Measurements from ENCODE around the gene TM9SF2. TPM values are rescaled to one million over a fixed set of nuclear protein-coding genes. Genes with fewer than 3 reads are reported as not detected.

Gene TM9SF2
- total RNA-seq, 2 experiments from 2014 or later = 51.8 to 53.4 TPM

GRCh38 chr13:99507986-99508385, 6.7 kb downstream of the TM9SF2 start:
- H3K36me3 Mint-ChIP-seq (ENCODE audit: low read depth) = peaks cover 45% of the 10 kb centered on the region
- no peak for DNase-seq
- POLR2A ChIA-PET = no interaction called here

GRCh38 chr13:99509479-99509878, 8.2 kb downstream of the TM9SF2 start:
- POLR2A ChIA-PET = interaction anchor here (0.5 kb wide), 1 partner anchor 82 kb away, joined by 4 read pairs; no protein-coding TSS in a partner anchor
- Mint-ChIP-seq H3K9me3 (ENCODE audit: low read depth) (peaks cover 9% of the 10 kb centered on the region), H3K27me3 (no peaks in the 10 kb centered on the region), H3K27ac (no peak overlapping the region), H3K4me1 (peaks cover 75% of the 10 kb centered on the region), H3K36me3 (ENCODE audit: low read depth) (peaks cover 45% of the 10 kb centered on the region), H3K4me3 (no peak overlapping the region)
- intact Hi-C loops (cut with DNase I, micrococcal nuclease) = loop anchor here in 1 of 2 experiments (10.0 kb wide), 1 partner anchor 335 kb away; no protein-coding TSS in a partner anchor
- DNase-seq (no peak), ATAC-seq (no peak)
- CTCF ChIA-PET = interaction anchor here (1.2 to 1.5 kb wide), 2 partner anchors 8 to 61 kb away, joined by 3 to 4 read pairs; no protein-coding TSS in a partner anchor

More at GRCh38 chr13:99507986-99508385, 6.7 kb downstream of the TM9SF2 start:
- no peak for ATAC-seq
- H3K27me3 Mint-ChIP-seq = no peaks in the 10 kb centered on the region
- CTCF ChIA-PET = interaction anchor here (0.6 to 6.5 kb wide), 7 partner anchors 7 to 399 kb away, joined by 3 to 62 read pairs (median 4); no protein-coding TSS in a partner anchor
- no peak overlapping the region for H3K4me3 Mint-ChIP-seq
- intact Hi-C loops (cut with DNase I, micrococcal nuclease) = loop anchor here in 1 of 2 experiments (10.0 kb wide), 1 partner anchor 333 kb away; no protein-coding TSS in a partner anchor
- H3K27ac Mint-ChIP-seq = no peak overlapping the region
- peaks cover 9% of the 10 kb centered on the region for H3K9me3 Mint-ChIP-seq (ENCODE audit: low read depth)
- peaks cover 78% of the 10 kb centered on the region for H3K4me1 Mint-ChIP-seq

GRCh38 chr13:99514801-99515200, 13.5 kb downstream of the TM9SF2 start:
- POLR2A ChIA-PET = interaction anchor here (0.6 kb wide), 1 partner anchor 10 kb away, joined by 8 read pairs; no protein-coding TSS in a partner anchor
- peaks cover 54% of the 10 kb centered on the region for H3K4me1 Mint-ChIP-seq

GRCh38 chr13:99516153-99516929, 15.1 kb downstream of the TM9SF2 start:
- no peaks in the 10 kb centered on the region for H3K9me3 Mint-ChIP-seq (ENCODE audit: low read depth)
- no peak overlapping the region for H3K27ac Mint-ChIP-seq
- intact Hi-C loops (cut with DNase I, micrococcal nuclease) = no loop called here
- H3K36me3 Mint-ChIP-seq (ENCODE audit: low read depth) = peaks cover 8% of the 10 kb centered on the region
- peaks cover 38% of the 10 kb centered on the region for H3K4me1 Mint-ChIP-seq
- ATAC-seq (no peak), DNase-seq (no peak)
- H3K4me3 Mint-ChIP-seq = no peak overlapping the region
- ChIA-PET POLR2A (no interaction called here), CTCF (interaction anchor here (0.6 to 7.3 kb wide), 4 partner anchors 12 to 1629 kb away, joined by 3 to 62 read pairs (median 5); no protein-coding TSS in a partner anchor)
- no peaks in the 10 kb centered on the region for H3K27me3 Mint-ChIP-seq

More at GRCh38 chr13:99514801-99515200, 13.5 kb downstream of the TM9SF2 start:
- peaks cover 4% of the 10 kb centered on the region for H3K9me3 Mint-ChIP-seq (ENCODE audit: low read depth)
- DNase-seq (no peak), ATAC-seq (no peak)
- H3K4me3 Mint-ChIP-seq = no peak overlapping the region
- peaks cover 19% of the 10 kb centered on the region for H3K36me3 Mint-ChIP-seq (ENCODE audit: low read depth)
- no peak overlapping the region for H3K27ac Mint-ChIP-seq
- H3K27me3 Mint-ChIP-seq = no peaks in the 10 kb centered on the region
- CTCF ChIA-PET = interaction anchor here (0.8 to 7.3 kb wide), 2 partner anchors 10 to 75 kb away, joined by 4 to 62 read pairs; no protein-coding TSS in a partner anchor
- intact Hi-C loops (cut with DNase I, micrococcal nuclease) = no loop called here

- intact Hi-C loops (cut with DNase I, micrococcal nuclease) = no loop called here
- ChIA-PET CTCF (interaction anchor here (0.8 to 7.3 kb wide), 7 partner anchors 8 to 278 kb away, joined by 3 to 62 read pairs (median 5); no protein-coding TSS in a partner anchor), POLR2A (no interaction called here)
- H3K4me1 Mint-ChIP-seq = peaks cover 28% of the 10 kb centered on the region
- DNase-seq (no peak), ATAC-seq (no peak)
- H3K27ac Mint-ChIP-seq = no peak overlapping the region
- H3K27me3 Mint-ChIP-seq = no peaks in the 10 kb centered on the region
- no peak overlapping the region for H3K4me3 Mint-ChIP-seq
- H3K9me3 Mint-ChIP-seq (ENCODE audit: low read depth) = no peaks in the 10 kb centered on the region
- H3K36me3 Mint-ChIP-seq (ENCODE audit: low read depth) = peaks cover 14% of the 10 kb centered on the region
These were observed 16.3 kb downstream of the TM9SF2 start for GRCh38 chr13:99517577-99517976.

GRCh38 chr13:99517984-99518383, 16.7 kb downstream of the TM9SF2 start:
- H3K27me3 Mint-ChIP-seq = no peaks in the 10 kb centered on the region
- peaks cover 17% of the 10 kb centered on the region for H3K36me3 Mint-ChIP-seq (ENCODE audit: low read depth)
- H3K4me3 Mint-ChIP-seq = no peak overlapping the region
- intact Hi-C loops (cut with DNase I, micrococcal nuclease) = no loop called here
- no peak overlapping the region for H3K27ac Mint-ChIP-seq
- POLR2A ChIA-PET = no interaction called here
- no peak for ATAC-seq
- CTCF ChIA-PET = interaction anchor here (0.8 to 7.3 kb wide), 7 partner anchors 8 to 279 kb away, joined by 3 to 62 read pairs (median 5); no protein-coding TSS in a partner anchor
- peaks cover 24% of the 10 kb centered on the region for H3K4me1 Mint-ChIP-seq
- DNase-seq = no peak
- H3K9me3 Mint-ChIP-seq (ENCODE audit: low read depth) = no peaks in the 10 kb centered on the region

GRCh38 chr13:99522298-99522697, 21.0 kb downstream of the TM9SF2 start:
- DNase-seq = no peak
- Mint-ChIP-seq H3K4me3 (no peak overlapping the region), H3K27me3 (no peaks in the 10 kb centered on the region), H3K4me1 (peaks cover 33% of the 10 kb centered on the region), H3K27ac (no peak overlapping the region), H3K36me3 (ENCODE audit: low read depth) (peaks cover 48% of the 10 kb centered on the region), H3K9me3 (ENCODE audit: low read depth) (no peaks in the 10 kb centered on the region)
- ChIA-PET CTCF (no interaction called here), POLR2A (no interaction called here)
- no peak for ATAC-seq
- intact Hi-C loops (cut with DNase I, micrococcal nuclease) = no loop called here

GRCh38 chr13:99523838-99524237, 22.6 kb downstream of the TM9SF2 start:
- intact Hi-C loops (cut with DNase I, micrococcal nuclease) = no loop called here
- H3K36me3 Mint-ChIP-seq (ENCODE audit: low read depth) = peaks cover 52% of the 10 kb centered on the region
- ATAC-seq = peak; percentile 50

GRCh38 chr13:99525967-99526366, 24.7 kb downstream of the TM9SF2 start:
- Mint-ChIP-seq H3K36me3 (ENCODE audit: low read depth) (peaks cover 55% of the 10 kb centered on the region), H3K9me3 (ENCODE audit: low read depth) (no peaks in the 10 kb centered on the region), H3K27me3 (no peaks in the 10 kb centered on the region), H3K4me1 (peaks cover 40% of the 10 kb centered on the region), H3K4me3 (no peak overlapping the region), H3K27ac (peak overlapping the region; percentile 17)
- DNase-seq (no peak), ATAC-seq (no peak)
- intact Hi-C loops (cut with DNase I, micrococcal nuclease) = no loop called here
- POLR2A ChIA-PET = no interaction called here
- CTCF ChIA-PET = interaction anchor here (0.7 to 1.2 kb wide), 6 partner anchors 8 to 130 kb away, joined by 3 to 6 read pairs (median 4); no protein-coding TSS in a partner anchor

More at GRCh38 chr13:99523838-99524237, 22.6 kb downstream of the TM9SF2 start:
- Mint-ChIP-seq H3K4me3 (no peak overlapping the region), H3K27ac (peak overlapping the region; percentile 19), H3K27me3 (no peaks in the 10 kb centered on the region), H3K4me1 (peaks cover 40% of the 10 kb centered on the region), H3K9me3 (ENCODE audit: low read depth) (no peaks in the 10 kb centered on the region)
- DNase-seq = no peak
- CTCF ChIA-PET = interaction anchor here (0.5 to 0.9 kb wide), 2 partner anchors 17 to 159 kb away, joined by 4 to 7 read pairs; no protein-coding TSS in a partner anchor
- POLR2A ChIA-PET = no interaction called here

GRCh38 chr13:99526549-99526948, 25.3 kb downstream of the TM9SF2 start:
- Mint-ChIP-seq H3K4me3 (no peak overlapping the region), H3K27me3 (no peaks in the 10 kb centered on the region), H3K27ac (peak overlapping the region; percentile 7), H3K4me1 (peaks cover 40% of the 10 kb centered on the region), H3K36me3 (ENCODE audit: low read depth) (peaks cover 52% of the 10 kb centered on the region), H3K9me3 (ENCODE audit: low read depth) (no peaks in the 10 kb centered on the region)
- POLR2A ChIA-PET = no interaction called here
- ATAC-seq (peak; percentile 55), DNase-seq (peak; percentile 15)
- intact Hi-C loops (cut with DNase I, micrococcal nuclease) = no loop called here
- CTCF ChIA-PET = interaction anchor here (0.7 to 1.2 kb wide), 5 partner anchors 9 to 130 kb away, joined by 3 to 6 read pairs (median 4); no protein-coding TSS in a partner anchor

- Mint-ChIP-seq H3K27me3 (no peaks in the 10 kb centered on the region), H3K4me1 (peaks cover 40% of the 10 kb centered on the region), H3K9me3 (ENCODE audit: low read depth) (no peaks in the 10 kb centered on the region), H3K36me3 (ENCODE audit: low read depth) (peaks cover 48% of the 10 kb centered on the region), H3K27ac (peak overlapping the region; percentile 17), H3K4me3 (no peak overlapping the region)
- ChIA-PET POLR2A (no interaction called here), CTCF (interaction anchor here (1.0 to 2.1 kb wide), 2 partner anchors 22 to 289 kb away, joined by 4 to 7 read pairs; no protein-coding TSS in a partner anchor)
- ATAC-seq (no peak), DNase-seq (peak; percentile 25)
- intact Hi-C loops (cut with DNase I, micrococcal nuclease) = no loop called here
These were observed 26.0 kb downstream of the TM9SF2 start for GRCh38 chr13:99527301-99527700.

Data from activated CD4-positive, alpha-beta T cell treated with anti-CD3 and anti-CD28 coated beads for 36 hours (primary cell).